ENCODE measurements around the gene RPL38.

The RPL38 gene

DNA sequence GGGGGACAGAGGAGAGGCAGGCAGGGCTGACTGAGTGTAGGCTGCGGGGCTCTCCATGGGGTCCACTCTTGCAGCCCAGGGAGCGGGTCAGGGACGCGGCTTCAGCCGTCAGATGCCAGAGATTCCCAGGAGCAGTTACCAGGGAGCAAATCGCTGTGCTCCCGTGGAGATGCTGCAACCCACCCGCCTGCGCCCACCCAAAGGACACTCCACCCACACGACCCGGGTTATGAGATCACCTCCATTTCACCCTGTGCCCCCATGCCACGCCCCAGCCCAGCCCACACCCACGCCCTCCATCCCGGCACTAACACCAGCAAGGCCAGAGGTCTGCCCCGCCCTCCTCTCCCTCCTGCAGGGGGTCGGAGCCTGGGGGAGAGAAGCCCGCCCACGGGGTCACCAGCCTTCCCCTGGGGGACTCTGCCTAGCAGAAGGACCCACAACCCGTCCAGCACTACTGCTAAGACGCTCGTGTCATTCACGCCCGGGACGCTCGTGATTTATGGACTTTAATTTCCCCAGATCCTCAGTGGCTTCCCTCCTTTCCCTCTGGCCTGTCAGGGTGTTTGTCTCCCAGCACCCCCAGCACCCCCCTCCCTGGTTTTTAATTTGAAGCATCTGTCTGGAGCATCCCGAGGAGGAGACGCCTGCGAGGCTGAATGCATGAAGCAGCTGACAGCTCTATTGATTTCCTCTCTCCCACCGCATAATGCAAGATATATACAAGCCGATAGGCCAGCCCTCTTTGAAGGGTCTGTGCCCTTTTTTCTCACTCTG, 6.7 kb upstream of the RPL38 start:
- Histone ChIP-seq H3K9me3 (ENCODE audit: control insufficient read depth, insufficient read depth, low read depth, low read length) (no peaks in the 10 kb centered on the region), H3K36me3 (ENCODE audit: control insufficient read depth in 2 of 2, insufficient read depth in 1 of 2, low read length in 2 of 2) (no peaks in the 10 kb centered on the region), H3K27ac (ENCODE audit: extremely low read depth, low read depth, low read length) (no peak overlapping the region), H3K4me1 (ENCODE audit: control insufficient read depth, insufficient read depth, low read length) (no peaks in the 10 kb centered on the region), H3K4me3 (ENCODE audit: low read depth, low read length) (no peak overlapping the region)
- ChIA-PET CTCF (interaction anchor here (6.7 kb wide), 1 partner anchor 107 kb away, joined by 74 read pairs; no protein-coding TSS in a partner anchor), POLR2A (no interaction called here)
- TF ChIP-seq ZBTB11 (tag by site-specific recombination; conservative IDR thresholded peaks at IDR 0.05; ENCODE audit: low read depth) (no peak), ZNF473 (tag by site-specific recombination; IDR thresholded peaks at IDR 0.05) (no peak), KLF8 (tag by site-specific recombination; IDR thresholded peaks at IDR 0.05) (no peak), EGR2 (tag by site-specific recombination; IDR thresholded peaks at IDR 0.05; ENCODE audit: low read depth) (peak; percentile 99), GLIS2 (tag by site-specific recombination; IDR thresholded peaks at IDR 0.05) (peak; percentile 55), ZNF239 (tag by site-specific recombination; IDR thresholded peaks at IDR 0.05) (no peak), GFI1B (tag by site-specific recombination; IDR thresholded peaks at IDR 0.05) (no peak), ZNF248 (tag by site-specific recombination; IDR thresholded peaks at IDR 0.05) (no peak), ZNF692 (tag by site-specific recombination; IDR thresholded peaks at IDR 0.05) (no peak), ZSCAN16 (tag by site-specific recombination; IDR thresholded peaks at IDR 0.05) (no peak), ZNF530 (tag by site-specific recombination; IDR thresholded peaks at IDR 0.05; ENCODE audit: low read depth) (no peak), ZNF837 (tag by site-specific recombination; IDR thresholded peaks at IDR 0.05) (no peak), ZNF223 (tag by site-specific recombination; IDR thresholded peaks at IDR 0.05) (no peak), ZNF266 (tag by site-specific recombination; IDR thresholded peaks at IDR 0.05; ENCODE audit: low read depth) (no peak), PRDM4 (tag by site-specific recombination; IDR thresholded peaks at IDR 0.05) (no peak), ZNF549 (tag by site-specific recombination; IDR thresholded peaks at IDR 0.05) (no peak), ZBTB1 (tag by site-specific recombination; IDR thresholded peaks at IDR 0.05) (no peak), ZBTB20 (tag by site-specific recombination; IDR thresholded peaks at IDR 0.05) (no peak), ZNF23 (tag by site-specific recombination; IDR thresholded peaks at IDR 0.05; ENCODE audit: borderline replicate concordance) (no peak), ZNF768 (tag by site-specific recombination; IDR thresholded peaks at IDR 0.05) (no peak), YY1 (tag by site-specific recombination; IDR thresholded peaks at IDR 0.05) (no peak), ZNF561 (tag by site-specific recombination; IDR thresholded peaks at IDR 0.05; ENCODE audit: borderline replicate concordance) (no peak), ZNF146 (tag by site-specific recombination; IDR thresholded peaks at IDR 0.05) (no peak), ZNF654 (tag by site-specific recombination; IDR thresholded peaks at IDR 0.05; ENCODE audit: low read depth) (no peak), ZNF677 (tag by site-specific recombination; IDR thresholded peaks at IDR 0.05) (no peak), ZNF24 (tag by site-specific recombination; IDR thresholded peaks at IDR 0.05) (no peak)
- TF ChIP-seq, protein P1, sequence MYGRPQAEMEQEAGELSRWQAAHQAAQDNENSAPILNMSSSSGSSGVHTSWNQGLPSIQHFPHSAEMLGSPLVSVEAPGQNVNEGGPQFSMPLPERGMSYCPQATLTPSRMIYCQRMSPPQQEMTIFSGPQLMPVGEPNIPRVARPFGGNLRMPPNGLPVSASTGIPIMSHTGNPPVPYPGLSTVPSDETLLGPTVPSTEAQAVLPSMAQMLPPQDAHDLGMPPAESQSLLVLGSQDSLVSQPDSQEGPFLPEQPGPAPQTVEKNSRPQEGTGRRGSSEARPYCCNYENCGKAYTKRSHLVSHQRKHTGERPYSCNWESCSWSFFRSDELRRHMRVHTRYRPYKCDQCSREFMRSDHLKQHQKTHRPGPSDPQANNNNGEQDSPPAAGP (tag by site-specific recombination; IDR thresholded peaks at IDR 0.05), result peak; percentile 78
- TF ChIP-seq, protein P2, sequence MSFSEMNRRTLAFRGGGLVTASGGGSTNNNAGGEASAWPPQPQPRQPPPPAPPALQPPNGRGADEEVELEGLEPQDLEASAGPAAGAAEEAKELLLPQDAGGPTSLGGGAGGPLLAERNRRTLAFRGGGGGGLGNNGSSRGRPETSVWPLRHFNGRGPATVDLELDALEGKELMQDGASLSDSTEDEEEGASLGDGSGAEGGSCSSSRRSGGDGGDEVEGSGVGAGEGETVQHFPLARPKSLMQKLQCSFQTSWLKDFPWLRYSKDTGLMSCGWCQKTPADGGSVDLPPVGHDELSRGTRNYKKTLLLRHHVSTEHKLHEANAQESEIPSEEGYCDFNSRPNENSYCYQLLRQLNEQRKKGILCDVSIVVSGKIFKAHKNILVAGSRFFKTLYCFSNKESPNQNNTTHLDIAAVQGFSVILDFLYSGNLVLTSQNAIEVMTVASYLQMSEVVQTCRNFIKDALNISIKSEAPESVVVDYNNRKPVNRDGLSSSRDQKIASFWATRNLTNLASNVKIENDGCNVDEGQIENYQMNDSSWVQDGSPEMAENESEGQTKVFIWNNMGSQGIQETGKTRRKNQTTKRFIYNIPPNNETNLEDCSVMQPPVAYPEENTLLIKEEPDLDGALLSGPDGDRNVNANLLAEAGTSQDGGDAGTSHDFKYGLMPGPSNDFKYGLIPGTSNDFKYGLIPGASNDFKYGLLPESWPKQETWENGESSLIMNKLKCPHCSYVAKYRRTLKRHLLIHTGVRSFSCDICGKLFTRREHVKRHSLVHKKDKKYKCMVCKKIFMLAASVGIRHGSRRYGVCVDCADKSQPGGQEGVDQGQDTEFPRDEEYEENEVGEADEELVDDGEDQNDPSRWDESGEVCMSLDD (tag by site-specific recombination; IDR thresholded peaks at IDR 0.05), result no peak

Data from HEK293 (cell line).